HL-60 (cell line): Measurements from ENCODE around the gene RAMACL.

Experiments used
- CTCF ChIP-seq: IDR thresholded peaks from one replicate; pipeline ENCODE4 v1.5.1; 2011; ENCODE audit warnings: low read length, control low read depth, inconsistent platforms; ENCODE audit not compliant: insufficient read depth
- POLR2AphosphoS5 ChIP-seq: IDR thresholded peaks from 2 replicates; pipeline ENCODE4 v1.6.1; 2012; ENCODE audit warnings: low read depth
- REST ChIP-seq: IDR thresholded peaks from 2 replicates; pipeline ENCODE4 v1.6.1; 2012; ENCODE audit warnings: low read depth; ENCODE audit not compliant: insufficient replicate concordance
- SPI1 ChIP-seq: IDR thresholded peaks from 2 replicates; pipeline ENCODE4 v1.6.1; 2012; ENCODE audit warnings: low read depth, mild to moderate bottlenecking, borderline replicate concordance

DNA sequence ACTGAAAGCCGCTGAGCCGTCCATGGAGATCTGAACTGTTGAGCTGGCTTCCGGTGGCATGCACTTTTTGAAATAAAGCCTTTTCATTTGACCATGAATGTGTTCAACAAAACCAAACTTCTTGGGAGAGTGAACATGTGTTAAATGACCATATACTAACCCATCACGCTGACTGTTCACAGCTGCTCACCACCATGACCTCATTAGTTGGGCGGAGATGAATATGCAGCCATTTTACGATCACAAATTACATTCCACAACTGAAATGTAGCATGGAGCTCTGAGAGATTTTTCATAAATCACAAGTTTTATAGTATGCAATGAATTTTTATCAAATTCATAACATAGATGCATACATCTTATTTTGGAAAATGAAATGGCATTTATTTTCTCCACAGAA, 4.2 kb downstream of the RAMACL start:
- TF ChIP-seq CTCF: no peak
- TF ChIP-seq REST: no peak
- no peak for TF ChIP-seq SPI1
- TF ChIP-seq POLR2AphosphoS5: no peak
